DND-41 (cell line): Measurements from ENCODE around the gene WDPCP.

ENCODE experiments used
- ATAC-seq: fragments of 200-7000 bp; cut with Tn5 transposase; 3 replicates; pipeline ENCODE4 v1.9.1; 2021; ENCODE audit warnings: low read depth; ENCODE audit not compliant: insufficient read depth
- DNase-seq: peaks from one replicate; pipeline ENCODE4 v3.0.0-alpha.2; 2020
- H2AFZ ChIP-seq: 2 replicates; pipeline ENCODE4 v1.6.0; 2012; ENCODE audit warnings: low read depth, low read length
- H3K27ac ChIP-seq: 2 replicates; pipeline ENCODE4 v1.5.1; 2012; ENCODE audit warnings: low read length, inconsistent platforms
- H3K27me3 ChIP-seq: fragments of 200-600 bp; sonication (generic); 2 replicates; pipeline ENCODE4 v1.6.0; 2012; ENCODE audit warnings: low read length, mild to moderate bottlenecking, inconsistent platforms; ENCODE audit not compliant: insufficient read depth, poor library complexity
- H3K36me3 ChIP-seq: 2 replicates; pipeline ENCODE4 v1.5.1; 2012; ENCODE audit warnings: low read length, inconsistent platforms; ENCODE audit not compliant: insufficient read depth
- H3K4me1 ChIP-seq: 2 replicates; pipeline ENCODE4 v1.5.1; 2012; ENCODE audit warnings: mild to moderate bottlenecking, low read length; ENCODE audit not compliant: insufficient read depth
- H3K4me2 ChIP-seq: 2 replicates; pipeline ENCODE4 v1.6.0; 2012; ENCODE audit warnings: mild to moderate bottlenecking, moderate library complexity, low read length, inconsistent platforms; ENCODE audit not compliant: insufficient read depth
- H3K4me3 ChIP-seq, 2 experiments: fragments of 200-600 bp in 1 of 2; shearing (Covaris generic) in 1 of 2; 2 replicates each; pipeline ENCODE4 v1.5.1; 2012 to 2016; ENCODE audit warnings: inconsistent platforms in 2 of 2, low read length in 2 of 2, mild to moderate bottlenecking in 2 of 2, low read depth in 1 of 2, moderate library complexity in 1 of 2
- H3K79me2 ChIP-seq: 2 replicates; pipeline ENCODE4 v1.6.0; 2012; ENCODE audit warnings: low read length, inconsistent platforms; ENCODE audit not compliant: insufficient read depth
- H3K9ac ChIP-seq: 2 replicates; pipeline ENCODE4 v1.6.0; 2012; ENCODE audit warnings: low read depth, mild to moderate bottlenecking, inconsistent platforms, low read length, moderate library complexity
- H3K9me3 ChIP-seq: 2 replicates; pipeline ENCODE4 v1.5.1; 2012; ENCODE audit warnings: low read length, moderate library complexity, mild to moderate bottlenecking, inconsistent platforms; ENCODE audit not compliant: insufficient read depth, severe bottlenecking
- H4K20me1 ChIP-seq: 2 replicates; pipeline ENCODE4 v1.6.0; 2012; ENCODE audit warnings: low read length; ENCODE audit not compliant: insufficient read depth
- CTCF ChIP-seq: IDR thresholded peaks from 2 replicates; pipeline ENCODE4 v1.5.1; 2012; ENCODE audit warnings: borderline replicate concordance, low read length, moderate library complexity, mild to moderate bottlenecking; ENCODE audit not compliant: poor library complexity, severe bottlenecking; ENCODE audit errors: extremely low read depth
- EZH2 ChIP-seq: IDR thresholded peaks from 3 replicates; pipeline ENCODE4 v1.6.1; 2012; ENCODE audit warnings: borderline replicate concordance, low read depth, mild to moderate bottlenecking, moderate library complexity, low read length, inconsistent platforms; ENCODE audit not compliant: severe bottlenecking

The WDPCP gene

GRCh38 chr2:63132020-63132419 lies 456.3 kb downstream of the WDPCP start:
- ATAC-seq: no peak
- no peak for TF ChIP-seq CTCF
- no peak for TF ChIP-seq EZH2
- Histone ChIP-seq H3K4me2 (no peak overlapping the region), H3K27me3 (no peaks in the 10 kb centered on the region), H3K4me1 (no peaks in the 10 kb centered on the region), H4K20me1 (no peaks in the 10 kb centered on the region), H3K79me2 (no peaks in the 10 kb centered on the region), H3K9me3 (peaks cover 9% of the 10 kb centered on the region), H3K9ac (no peak overlapping the region), H3K36me3 (no peaks in the 10 kb centered on the region), H3K4me3 (no peak overlapping the region), H2AFZ (no peak overlapping the region), H3K27ac (no peak overlapping the region)
- no peak for DNase-seq

GRCh38 chr2:63131196-63131595 lies 457.1 kb downstream of the WDPCP start:
- ATAC-seq (no peak), DNase-seq (no peak)
- Histone ChIP-seq H2AFZ (no peak overlapping the region), H3K27me3 (no peaks in the 10 kb centered on the region), H3K79me2 (no peaks in the 10 kb centered on the region), H4K20me1 (no peaks in the 10 kb centered on the region), H3K4me2 (no peak overlapping the region), H3K9me3 (peaks cover 9% of the 10 kb centered on the region), H3K36me3 (no peaks in the 10 kb centered on the region), H3K4me1 (no peaks in the 10 kb centered on the region), H3K9ac (no peak overlapping the region), H3K27ac (no peak overlapping the region), H3K4me3 (no peak overlapping the region)
- TF ChIP-seq EZH2 (no peak), CTCF (no peak)

GRCh38 chr2:63127594-63127993 lies 460.7 kb downstream of the WDPCP start:
- TF ChIP-seq CTCF (no peak), EZH2 (no peak)
- DNase-seq: no peak
- Histone ChIP-seq H3K27me3 (no peaks in the 10 kb centered on the region), H3K9ac (no peak overlapping the region), H3K4me2 (no peak overlapping the region), H2AFZ (no peak overlapping the region), H3K4me3 (no peak overlapping the region), H3K27ac (no peak overlapping the region), H3K79me2 (no peaks in the 10 kb centered on the region), H3K4me1 (no peaks in the 10 kb centered on the region), H3K36me3 (no peaks in the 10 kb centered on the region), H4K20me1 (no peaks in the 10 kb centered on the region), H3K9me3 (peaks cover 5% of the 10 kb centered on the region)
- ATAC-seq: no peak

- TF ChIP-seq CTCF (no peak), EZH2 (no peak)
- H3K4me1 ChIP-seq: no peaks in the 10 kb centered on the region
- H4K20me1 ChIP-seq: no peaks in the 10 kb centered on the region
- H3K27me3 ChIP-seq: no peaks in the 10 kb centered on the region
- H2AFZ ChIP-seq: no peak overlapping the region
- no peak for DNase-seq
- ATAC-seq: no peak
- H3K27ac ChIP-seq: no peak overlapping the region
- H3K4me2 ChIP-seq: no peak overlapping the region
- H3K9me3 ChIP-seq: no peaks in the 10 kb centered on the region
- no peak overlapping the region for H3K9ac ChIP-seq
- no peaks in the 10 kb centered on the region for H3K79me2 ChIP-seq
- no peak overlapping the region for H3K4me3 ChIP-seq
- peaks cover 4% of the 10 kb centered on the region; the same call in 1 of the 2 replicates for H3K36me3 ChIP-seq
Observed at GRCh38 chr2:63124850-63125249, 463.4 kb downstream of the WDPCP start.
